Measurements from ENCODE around the gene AP1S1.

GRCh38 chr7:101186844-101187428, 32.7 kb downstream of the AP1S1 start:
- TF ChIP-seq POLR2A (IDR thresholded peaks at IDR 0.05; ENCODE audit: low read depth, low read length) = no peak
- TF ChIP-seq TAF1 (IDR thresholded peaks at IDR 0.05; ENCODE audit: low read depth, low read length) = no peak
- TF ChIP-seq POLR2AphosphoS5 (IDR thresholded peaks at IDR 0.05; ENCODE audit: low read depth, low read length) = no peak
- no peak for TF ChIP-seq POU2F2 (IDR thresholded peaks at IDR 0.05; ENCODE audit: low read depth, low read length)
- no peak for TF ChIP-seq PAX5 (IDR thresholded peaks at IDR 0.05; ENCODE audit: insufficient read depth, low read length, severe bottlenecking)

All from GM12891 (cell line).